GM19395 (cell line): ENCODE measurements around the gene SERPINB13.

Experiments used
- ATAC-seq: cut with Tn5 transposase; IDR thresholded peaks from one replicate; pipeline ENCODE4 v1.9.1; 2021; ENCODE audit warnings: mild to moderate bottlenecking, moderate library complexity; ENCODE audit not compliant: unreplicated experiment

The SERPINB13 gene

GRCh38 chr18:63586966-63587365 lies at the start of gene SERPINB13:
TSS of gene SERPINB13 (plus strand) at chr18:63587343. CDS start at chr18:63588668, 1,325 bp downstream.
- ATAC-seq: no peak

GRCh38 chr18:63539904-63540510 lies 47.1 kb upstream of the SERPINB13 start:
- no peak for ATAC-seq

- ATAC-seq: no peak
Observed at GRCh38 chr18:63542069-63542468, 45.1 kb upstream of the SERPINB13 start, which contains the start of gene SERPINB12. TSS of gene SERPINB12 (plus strand) at chr18:63542369. CDS start at chr18:63556160, 13,791 bp downstream.

DNA sequence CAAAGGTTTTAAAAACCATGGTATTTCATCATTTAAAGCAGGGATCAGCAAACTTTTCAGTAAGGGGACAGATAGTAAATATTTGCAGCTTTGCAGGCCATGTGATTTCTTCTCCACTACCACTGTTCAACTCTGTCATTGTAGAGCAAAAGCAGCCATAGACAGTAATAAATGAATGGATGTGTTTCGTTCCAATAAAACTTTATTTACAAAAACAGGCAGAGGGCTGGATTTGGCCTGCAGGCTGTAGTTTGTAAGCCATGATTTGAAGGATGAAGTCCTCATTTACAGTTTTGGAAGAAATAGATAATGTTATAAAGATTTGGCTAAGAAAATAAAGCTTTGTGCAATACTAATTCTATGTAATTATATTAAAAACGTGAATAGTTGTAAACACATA lies 43.1 kb upstream of the SERPINB13 start:
- no peak for ATAC-seq

- no peak for ATAC-seq
Observed at GRCh38 chr18:63545000-63545399, 42.1 kb upstream of the SERPINB13 start.

DNA sequence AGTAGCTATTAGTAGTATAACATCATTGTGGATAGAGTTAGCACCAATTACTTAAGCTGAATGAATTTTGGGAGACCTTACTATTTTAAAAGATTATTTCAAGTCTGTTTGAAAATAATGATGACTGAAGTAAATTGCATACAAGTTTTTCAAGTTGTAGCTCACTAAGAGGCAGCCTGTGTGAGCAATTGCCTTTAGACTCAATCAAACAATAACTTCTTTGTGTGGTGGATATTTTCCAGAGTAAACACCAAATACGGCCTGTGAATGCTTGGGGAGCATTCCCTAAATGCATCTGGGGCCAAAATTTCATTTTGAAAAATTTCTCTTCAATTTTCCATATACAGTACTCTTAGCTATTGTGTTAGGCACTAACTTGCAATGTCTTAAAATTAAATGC lies 37.1 kb upstream of the SERPINB13 start:
- ATAC-seq: no peak

GRCh38 chr18:63551769-63552168 lies 35.4 kb upstream of the SERPINB13 start:
- ATAC-seq: no peak

DNA sequence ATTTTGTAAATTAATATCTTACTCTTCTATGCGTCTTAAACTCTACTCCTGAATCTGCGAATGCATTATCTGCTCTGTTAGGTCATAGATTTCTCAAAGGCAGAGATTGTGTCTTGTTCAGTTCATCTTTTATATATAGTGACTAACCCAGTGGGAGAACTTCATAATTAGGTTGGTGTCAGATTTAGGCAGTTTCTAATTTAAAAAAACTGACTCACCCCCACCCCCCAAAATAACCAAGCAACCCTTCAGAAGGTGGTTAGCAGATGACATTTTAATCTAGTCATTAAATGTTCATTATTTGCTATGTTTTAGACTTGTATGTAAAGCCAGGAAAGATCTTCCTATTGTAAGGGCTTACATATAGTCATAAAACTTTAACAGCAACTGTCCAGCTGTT lies 34.6 kb upstream of the SERPINB13 start:
- no peak for ATAC-seq

DNA sequence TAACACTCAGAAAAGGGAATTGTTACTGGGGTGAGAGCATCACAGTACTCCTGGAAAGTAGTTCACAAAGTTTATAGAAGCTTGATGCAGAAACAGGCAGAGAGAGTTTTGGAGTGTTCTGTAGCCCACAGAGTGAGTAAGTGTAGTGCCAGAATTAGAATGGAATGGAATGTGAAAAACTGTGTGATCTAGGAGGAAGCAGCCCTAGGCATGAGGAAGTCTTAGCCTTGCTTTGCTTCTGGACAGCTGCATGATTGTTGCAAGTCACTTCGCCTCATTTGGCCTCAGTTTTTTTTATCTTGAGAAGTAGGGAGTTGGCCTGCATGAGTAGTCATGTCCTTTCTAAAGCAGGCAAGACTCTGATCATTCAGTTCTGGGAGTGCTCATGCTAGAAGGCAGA lies 34.1 kb upstream of the SERPINB13 start:
- no peak for ATAC-seq

DNA sequence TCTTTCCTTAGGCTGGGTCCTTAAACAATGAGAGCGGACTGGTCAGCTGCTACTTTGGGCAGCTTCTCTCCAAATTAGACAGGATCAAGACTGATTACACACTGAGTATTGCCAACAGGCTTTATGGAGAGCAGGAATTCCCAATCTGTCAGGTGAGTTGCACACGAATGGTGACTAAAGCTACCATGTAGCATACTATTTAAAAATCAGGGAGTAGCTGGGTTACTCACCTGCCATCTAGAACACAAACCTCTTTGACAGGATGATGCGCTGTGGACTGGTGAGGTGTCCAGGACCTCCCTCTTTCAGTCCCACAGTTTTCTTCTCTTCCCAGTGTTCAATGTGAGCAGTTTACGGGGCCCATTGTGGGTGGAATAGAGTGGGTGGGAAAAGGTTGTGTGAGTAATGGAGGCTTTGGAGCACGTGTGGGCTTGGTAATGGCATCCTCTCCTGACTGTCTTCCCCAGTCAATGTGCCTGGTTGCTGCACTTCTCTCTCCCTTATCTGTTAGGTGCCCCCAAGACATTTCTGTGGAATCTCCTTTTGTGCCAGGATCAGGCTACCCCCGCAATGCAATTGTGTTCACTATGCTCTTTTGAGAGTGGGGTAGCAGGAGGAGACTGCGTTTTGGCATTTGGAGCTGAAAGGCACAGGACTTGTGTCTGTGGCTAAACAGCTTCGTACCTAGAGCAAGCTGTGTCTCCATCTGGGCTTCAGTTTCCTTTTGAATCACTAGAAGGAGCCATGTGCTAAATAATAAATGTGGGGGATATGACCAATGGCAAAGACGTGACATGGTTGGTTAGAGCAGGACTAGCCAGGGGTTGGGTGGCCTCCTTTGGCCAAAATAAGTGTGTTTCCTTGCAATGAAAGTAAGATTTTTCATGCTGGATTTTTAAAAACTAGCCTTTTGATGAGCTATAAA lies 27.3 kb upstream of the SERPINB13 start:
- peak; percentile 43 for ATAC-seq

GRCh38 chr18:63562284-63562683 lies 24.9 kb upstream of the SERPINB13 start:
- peak; percentile 79 for ATAC-seq

DNA sequence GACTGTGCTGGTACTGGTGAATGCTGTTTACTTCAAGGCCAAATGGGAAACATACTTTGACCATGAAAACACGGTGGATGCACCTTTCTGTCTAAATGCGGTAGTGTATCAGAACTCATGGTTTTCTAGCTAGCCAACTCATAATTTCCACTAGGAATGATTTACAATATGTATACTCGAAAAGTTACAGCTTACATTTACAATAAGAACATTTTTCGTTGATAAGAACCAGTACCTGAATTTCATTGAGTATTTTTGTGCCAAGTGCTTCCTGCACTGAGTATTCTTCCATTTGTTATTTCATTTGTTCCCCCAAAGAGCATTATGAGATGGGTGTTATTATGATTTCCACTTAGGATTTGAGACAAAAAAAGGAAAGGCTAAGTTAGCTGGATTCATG lies 23.1 kb upstream of the SERPINB13 start:
- ATAC-seq: no peak

- ATAC-seq: no peak
Observed at GRCh38 chr18:63564561-63564960, 22.6 kb upstream of the SERPINB13 start.

DNA sequence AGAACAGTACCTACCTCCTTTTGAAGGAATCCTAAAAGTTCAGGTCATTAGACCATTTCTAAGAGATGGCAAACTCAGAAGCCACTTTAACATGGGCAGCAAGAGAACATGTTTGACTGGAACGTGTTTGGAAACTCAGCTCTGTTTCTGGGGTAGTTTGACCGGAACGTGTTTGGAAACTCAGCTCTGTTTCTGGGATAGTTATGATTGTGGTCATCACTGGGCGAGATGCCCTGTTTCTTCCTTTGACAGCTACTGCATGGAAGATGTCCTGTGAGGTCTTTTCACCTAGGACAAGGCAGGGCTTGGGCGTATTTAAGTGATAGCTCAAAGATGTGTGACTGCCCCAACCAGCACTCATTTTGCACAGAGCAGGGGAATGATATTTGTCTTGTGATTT lies 19.9 kb upstream of the SERPINB13 start:
- ATAC-seq: no peak

- no peak for ATAC-seq
Observed at GRCh38 chr18:63567825-63568224, 19.3 kb upstream of the SERPINB13 start.

DNA sequence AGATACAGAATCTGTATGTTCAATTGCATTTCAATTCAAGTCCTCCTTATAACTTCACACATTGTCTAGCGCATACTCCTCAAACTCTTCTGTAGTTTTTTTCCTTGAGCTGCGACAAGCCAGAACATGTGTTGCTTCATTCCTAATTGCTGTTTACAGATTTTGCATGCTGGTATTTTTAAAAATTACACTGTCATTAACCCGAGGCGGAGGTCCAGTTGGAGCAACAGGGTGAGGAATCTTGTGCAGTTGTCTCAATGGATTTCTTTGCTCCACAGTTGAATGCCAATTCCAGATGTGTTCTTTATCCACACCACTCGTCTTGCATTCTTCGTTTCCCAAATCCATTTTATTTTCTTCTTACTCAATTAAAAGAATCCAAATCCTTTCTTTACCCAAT lies 16.4 kb upstream of the SERPINB13 start:
- no peak for ATAC-seq

GRCh38 chr18:63575681-63576080 lies 11.5 kb upstream of the SERPINB13 start:
- ATAC-seq: no peak

- ATAC-seq: peak; percentile 80
Observed at GRCh38 chr18:63578357-63578958, 8.7 kb upstream of the SERPINB13 start.

- ATAC-seq: no peak
Observed at GRCh38 chr18:63579616-63580015, 7.5 kb upstream of the SERPINB13 start.

GRCh38 chr18:63585988-63586387 lies 1.2 kb upstream of the SERPINB13 start:
- no peak for ATAC-seq

DNA sequence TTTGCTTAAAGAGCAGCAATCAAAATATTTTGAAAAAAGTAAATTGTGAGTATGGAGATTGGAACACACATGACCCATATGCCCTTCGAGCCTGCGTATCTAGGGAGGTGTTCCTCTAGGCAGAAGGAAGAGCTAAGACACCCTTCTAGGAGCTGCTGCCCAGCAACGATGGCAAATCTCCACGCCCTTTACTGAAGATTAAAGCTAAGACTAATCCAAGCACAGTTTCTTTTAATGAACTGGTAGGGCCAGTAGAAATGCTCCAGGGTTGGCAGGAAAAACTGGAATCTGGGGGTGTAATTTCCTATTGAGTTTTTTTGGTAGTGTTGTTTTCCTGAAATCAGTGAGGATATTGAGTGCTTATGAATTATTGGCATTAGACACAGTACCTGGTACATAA lies 712 bp upstream of the SERPINB13 start:
- ATAC-seq: no peak

- ATAC-seq: no peak
Observed at GRCh38 chr18:63588909-63589308, 1.8 kb downstream of the SERPINB13 start.
